ENCODE data around the gene VARS2.
"Not testable (repeated sequence)": the region's sequence is repeated elsewhere in the genome, so short reads cannot be mapped to it uniquely, and the experiment has no call there.

- TF ChIP-seq CTCF (conservative IDR thresholded peaks at IDR 0.05 in 1 of 2, IDR thresholded peaks at IDR 0.05 in 1 of 2; ENCODE audit: extremely low read depth in 1 of 2, insufficient read depth in 1 of 2, low read depth in 1 of 2, low read length in 2 of 2); EZH2 (IDR thresholded peaks at IDR 0.05; ENCODE audit: borderline replicate concordance, low read length): not testable (repeated sequence)
Observed at GRCh38 chr6:30902196-30902595, 11.8 kb upstream of the VARS2 start.
